Tibial nerve (tissue), 4 donors: ENCODE data around the gene MOB3A. TPM values are rescaled to one million over a fixed set of nuclear protein-coding genes. Genes with fewer than 3 reads are reported as not detected.
"Not testable (repeated sequence)": the region's sequence is repeated elsewhere in the genome, so short reads cannot be mapped to it uniquely, and the experiment has no call there.

ENCODE experiments used
- DNase-seq, 2 donors: peaks; one replicate each; pipeline ENCODE4 v3.0.0-alpha.2; 2019; ENCODE audit warnings: low spot score in 2 of 2
- H3K27ac ChIP-seq, 4 donors: fragments of 200-600 bp; sonication (generic) in 3 of 4; one replicate each; pipeline ENCODE4 v1.5.1; 2017 to 2019; ENCODE audit warnings: mild to moderate bottlenecking in 1 of 4
- H3K27me3 ChIP-seq, 2 donors: fragments of 200-600 bp; sonication (generic) in 1 of 2; one replicate each; pipeline versions ENCODE4 v1.5.1 to v1.6.0; 2017 to 2019
- H3K36me3 ChIP-seq, 3 donors: fragments of 200-600 bp; sonication (generic); one replicate each; pipeline ENCODE4 v1.5.1; 2018 to 2019
- H3K4me1 ChIP-seq, 4 donors: fragments of 200-600 bp; sonication (generic) in 3 of 4; one replicate each; pipeline ENCODE4 v1.5.1; 2017 to 2019
- H3K4me3 ChIP-seq, 4 donors: fragments of 200-600 bp; sonication (generic) in 3 of 4; one replicate each; pipeline ENCODE4 v1.5.1; 2017 to 2019; ENCODE audit warnings: mild to moderate bottlenecking in 1 of 4, moderate library complexity in 1 of 4
- H3K9me3 ChIP-seq, 4 donors: fragments of 200-600 bp; sonication (generic) in 3 of 4; one replicate each; pipeline ENCODE4 v1.5.1; 2017 to 2019
- EP300 ChIP-seq, 2 donors: sonication (generic); formaldehyde crosslinking; IDR thresholded peaks; one replicate each; pipeline ENCODE4 v1.6.1; 2017; ENCODE audit warnings: antibody characterized with exemption in 2 of 2, mild to moderate bottlenecking in 1 of 2
- POLR2A ChIP-seq, 2 donors: fragments of 450-650 bp; IDR thresholded peaks; one replicate each; pipeline ENCODE4 v1.6.1; 2017; ENCODE audit warnings: antibody characterized with exemption in 2 of 2, mild to moderate bottlenecking in 2 of 2, moderate library complexity in 2 of 2
- WGBS, 2 donors: methylation state at CpG; one replicate each; pipeline ENCODE4 v1.1.5; 2018; 5-methylcytosine and 5-hydroxymethylcytosine counted together
- total RNA-seq, 4 donors: library from RNA; depleted of rRNA; stranded (reverse); fragments of >200 nt; gene quantifications; one replicate each; pipeline ENCODE4 v1.1.0, GENCODE V29; 2016
- TF ChIP-seq, protein P1 (sequence below), 5 experiments: fragments of 200-600 bp in 3 of 5; fragments of 450-650 bp in 2 of 5; sonication (generic) in 3 of 5; IDR thresholded peaks; one replicate each; pipeline ENCODE4 v1.5.1; 2016 to 2019; ENCODE audit warnings: antibody characterized with exemption in 5 of 5, mild to moderate bottlenecking in 3 of 5, moderate library complexity in 2 of 5

Gene MOB3A
- total RNA-seq, 4 donors from 2014 or later: 31.7 to 70.8 (median 35.2) TPM

DNA sequence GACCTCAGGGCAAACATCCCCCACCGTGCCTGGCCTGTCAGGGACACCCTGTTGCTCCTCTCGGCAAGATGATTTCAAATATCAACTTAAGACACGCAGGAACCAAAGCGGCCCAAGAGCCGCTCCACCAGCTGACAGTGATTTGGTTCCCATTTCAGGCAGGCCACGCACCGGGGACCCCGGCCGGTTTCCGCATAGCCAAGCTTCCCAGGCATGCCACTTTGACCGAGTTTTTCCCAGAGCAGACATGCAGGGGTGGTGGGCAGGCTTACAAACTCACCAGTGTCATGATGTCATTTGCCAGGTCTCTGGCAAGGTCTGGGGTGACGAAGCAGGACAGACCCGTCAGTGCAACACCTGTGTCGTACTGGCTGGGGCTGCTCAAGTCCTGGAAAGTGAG lies 36.1 kb upstream of the MOB3A start:
- Histone ChIP-seq H3K4me3 (no peak overlapping the region), H3K36me3 (peaks cover 0 to 89% (median 9%) of the 10 kb centered on the region in 3 donors)
- 93 to 94% methylated on average over 13 of the region's 14 CpGs for WGBS, 2 donors

DNA sequence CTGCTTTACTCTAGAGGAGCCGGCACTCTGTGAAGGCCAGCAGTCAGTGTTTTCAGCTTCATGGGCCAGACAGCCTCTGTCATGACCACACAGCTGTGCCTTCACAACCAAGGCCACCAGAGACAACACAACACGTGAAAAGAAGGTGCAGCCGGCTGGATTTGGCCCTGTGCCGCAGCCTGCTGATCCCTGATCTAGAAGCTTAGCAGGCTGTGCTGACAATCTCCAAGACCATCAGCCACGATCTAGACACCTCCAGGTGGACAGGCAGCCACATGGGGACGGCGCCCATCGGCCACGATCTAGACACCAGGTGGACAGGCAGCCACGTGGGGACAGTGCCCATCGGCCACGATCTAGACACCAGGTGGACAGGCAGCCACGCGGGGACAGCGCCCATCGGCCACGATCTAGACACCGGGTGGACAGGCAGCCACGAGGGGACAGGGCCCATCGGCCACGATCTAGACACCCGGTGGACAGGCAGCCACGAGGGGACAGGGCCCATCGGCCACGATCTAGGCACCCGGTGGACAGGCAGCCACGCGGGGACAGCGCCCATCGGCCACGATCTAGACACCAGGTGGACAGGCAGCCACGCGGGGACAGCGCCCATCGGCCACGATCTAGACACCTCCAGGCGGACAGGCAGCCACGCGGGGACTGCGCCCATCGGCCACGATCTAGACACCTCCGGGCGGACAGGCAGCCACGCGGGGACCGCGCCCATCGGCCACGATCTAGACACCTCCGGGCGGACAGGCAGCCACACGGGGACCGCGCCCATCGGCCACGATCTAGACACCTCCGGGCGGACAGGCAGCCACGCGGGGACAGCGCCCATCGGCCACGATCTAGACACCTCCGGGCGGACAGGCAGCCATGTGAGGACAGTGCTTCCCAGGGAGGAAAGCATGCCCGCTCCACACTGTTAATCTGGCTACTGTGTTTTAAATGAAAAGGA lies 35.2 kb upstream of the MOB3A start:
- H3K9me3 ChIP-seq, H3K27me3 ChIP-seq, H3K4me3 ChIP-seq, DNase-seq, H3K27ac ChIP-seq: not testable (repeated sequence)
- WGBS, 2 donors: 93 to 94% methylated on average over 34 to 42 of the region's 67 CpGs
- Histone ChIP-seq H3K4me1 (peaks cover 0 to 21% (median 0%) of the 10 kb centered on the region in 4 donors), H3K36me3 (peaks cover 0 to 89% (median 9%) of the 10 kb centered on the region in 3 donors)

More for the DNA sequence above, 36.1 kb upstream of the MOB3A start:
- no peak for TF ChIP-seq EP300 (IDR thresholded peaks at IDR 0.05)
- H3K9me3 ChIP-seq: no peaks in the 10 kb centered on the region
- H3K27ac ChIP-seq: no peak overlapping the region
- DNase-seq: no peak
- H3K4me1 ChIP-seq: peaks cover 0 to 21% (median 0%) of the 10 kb centered on the region in 4 donors
- H3K27me3 ChIP-seq: no peaks in the 10 kb centered on the region

DNA sequence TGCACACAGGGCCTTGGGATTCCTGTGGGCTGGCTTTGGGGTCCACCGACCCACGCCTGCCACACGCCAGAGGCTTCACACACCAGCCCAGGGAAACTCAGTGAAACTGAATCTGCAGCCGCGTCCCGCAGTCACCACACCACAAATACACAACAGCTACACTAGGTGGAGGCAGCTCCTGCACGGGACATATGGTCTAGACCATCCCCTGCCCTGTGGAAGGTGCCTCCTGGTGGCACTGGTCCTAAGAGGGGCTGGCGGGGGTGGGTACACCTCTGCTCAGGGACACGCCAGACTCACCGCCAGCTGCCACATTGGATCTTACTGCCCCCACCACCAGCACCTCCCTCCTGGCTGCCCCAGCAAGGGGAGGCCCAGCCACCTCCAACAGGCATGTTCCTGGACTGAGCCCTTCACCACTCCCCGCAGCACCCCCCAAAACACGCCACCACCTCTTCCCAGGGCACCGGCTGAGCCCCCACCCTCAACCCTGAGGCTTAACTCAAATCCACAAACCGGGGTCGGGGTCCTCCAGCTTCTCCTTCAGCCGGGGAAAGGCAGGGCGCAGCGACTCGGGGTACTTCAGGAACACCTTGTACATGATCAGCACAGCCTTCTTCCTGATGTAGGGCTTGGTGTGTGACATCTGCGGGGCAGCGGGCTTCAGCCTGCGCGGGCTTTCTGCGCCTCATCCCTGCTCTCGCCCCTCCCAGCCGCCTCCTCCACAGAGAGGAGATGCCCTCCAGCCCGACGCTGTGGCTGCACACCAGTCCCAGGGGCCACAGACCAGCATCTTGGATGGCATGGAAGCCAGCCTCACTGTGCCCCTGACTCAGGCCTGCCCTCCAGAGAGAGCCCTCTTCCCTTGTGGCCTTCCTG lies 34.0 kb upstream of the MOB3A start:
- Histone ChIP-seq H3K4me3 (no peak overlapping the region), H3K36me3 (peaks cover 0 to 89% (median 12%) of the 10 kb centered on the region in 3 donors)

DNA sequence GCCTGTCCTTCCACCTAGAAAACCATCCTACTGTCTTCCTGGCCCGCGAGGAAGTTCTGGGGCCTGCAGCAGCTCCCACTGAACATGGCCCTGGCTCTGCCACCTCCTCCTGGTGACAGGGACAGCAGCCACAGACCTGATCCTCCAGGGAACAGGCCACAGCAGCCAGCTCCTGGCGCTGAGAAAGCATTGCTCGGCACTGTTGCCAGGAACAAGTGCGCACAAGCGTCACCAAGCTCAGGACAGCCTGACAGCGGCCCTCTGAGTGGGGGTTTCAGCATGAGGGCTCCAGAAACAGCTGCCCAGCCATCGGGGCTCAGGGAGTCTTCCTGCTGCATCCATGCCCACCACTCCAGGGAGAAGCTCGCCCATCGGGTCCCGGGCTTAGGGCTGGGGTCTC lies 33.4 kb upstream of the MOB3A start:
- H3K9me3 ChIP-seq: no peaks in the 10 kb centered on the region
- H3K4me3 ChIP-seq: no peak overlapping the region
- H3K36me3 ChIP-seq: peaks cover 0 to 89% (median 12%) of the 10 kb centered on the region in 3 donors
- no peak for DNase-seq
- H3K27ac ChIP-seq: no peak overlapping the region
- no peak for TF ChIP-seq POLR2A (IDR thresholded peaks at IDR 0.05)
- no peak for TF ChIP-seq EP300 (IDR thresholded peaks at IDR 0.05)
- TF ChIP-seq, protein P1, sequence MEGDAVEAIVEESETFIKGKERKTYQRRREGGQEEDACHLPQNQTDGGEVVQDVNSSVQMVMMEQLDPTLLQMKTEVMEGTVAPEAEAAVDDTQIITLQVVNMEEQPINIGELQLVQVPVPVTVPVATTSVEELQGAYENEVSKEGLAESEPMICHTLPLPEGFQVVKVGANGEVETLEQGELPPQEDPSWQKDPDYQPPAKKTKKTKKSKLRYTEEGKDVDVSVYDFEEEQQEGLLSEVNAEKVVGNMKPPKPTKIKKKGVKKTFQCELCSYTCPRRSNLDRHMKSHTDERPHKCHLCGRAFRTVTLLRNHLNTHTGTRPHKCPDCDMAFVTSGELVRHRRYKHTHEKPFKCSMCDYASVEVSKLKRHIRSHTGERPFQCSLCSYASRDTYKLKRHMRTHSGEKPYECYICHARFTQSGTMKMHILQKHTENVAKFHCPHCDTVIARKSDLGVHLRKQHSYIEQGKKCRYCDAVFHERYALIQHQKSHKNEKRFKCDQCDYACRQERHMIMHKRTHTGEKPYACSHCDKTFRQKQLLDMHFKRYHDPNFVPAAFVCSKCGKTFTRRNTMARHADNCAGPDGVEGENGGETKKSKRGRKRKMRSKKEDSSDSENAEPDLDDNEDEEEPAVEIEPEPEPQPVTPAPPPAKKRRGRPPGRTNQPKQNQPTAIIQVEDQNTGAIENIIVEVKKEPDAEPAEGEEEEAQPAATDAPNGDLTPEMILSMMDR (IDR thresholded peaks at IDR 0.05): no peak
- 92 to 93% methylated on average over 8 to 11 of the region's 11 CpGs for WGBS, 2 donors
- no peaks in the 10 kb centered on the region for H3K27me3 ChIP-seq
- H3K4me1 ChIP-seq: peaks cover 0 to 14% (median 0%) of the 10 kb centered on the region in 4 donors

More for the DNA sequence above, 34.0 kb upstream of the MOB3A start:
- WGBS, 2 donors: 94 to 96% methylated on average over 20 to 27 of the region's 28 CpGs
- Histone ChIP-seq H3K27me3 (no peaks in the 10 kb centered on the region), H3K4me1 (peaks cover 0 to 14% (median 0%) of the 10 kb centered on the region in 4 donors), H3K9me3 (no peaks in the 10 kb centered on the region), H3K27ac (no peak overlapping the region)
- TF ChIP-seq EP300 (IDR thresholded peaks at IDR 0.05): no peak
- TF ChIP-seq POLR2A (IDR thresholded peaks at IDR 0.05): no peak
- TF ChIP-seq, protein P1 (IDR thresholded peaks at IDR 0.05): no peak
- DNase-seq: no peak

DNA sequence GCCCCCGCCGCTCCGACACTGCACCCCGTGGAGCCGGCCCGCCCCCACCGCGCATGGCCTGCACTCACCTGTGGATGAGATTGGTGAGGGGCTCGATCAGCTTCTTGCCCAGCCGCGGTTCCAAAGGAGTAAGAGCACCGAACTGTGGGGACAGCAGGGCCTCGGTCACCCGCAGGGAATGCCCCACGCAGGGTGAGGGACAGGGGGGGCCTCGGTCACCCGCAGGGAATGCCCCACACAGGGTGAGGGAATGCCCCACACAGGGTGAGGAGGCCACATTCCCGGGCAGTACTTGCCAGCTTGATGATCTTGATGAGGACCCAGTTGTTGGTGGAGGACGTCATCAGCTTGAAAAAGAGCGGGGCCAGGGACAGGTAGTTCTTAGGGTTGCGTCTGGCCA lies 32.9 kb upstream of the MOB3A start:
- Histone ChIP-seq H3K27ac (no peak overlapping the region), H3K36me3 (peaks cover 0 to 89% (median 12%) of the 10 kb centered on the region in 3 donors), H3K4me3 (no peak overlapping the region), H3K4me1 (peaks cover 0 to 14% (median 0%) of the 10 kb centered on the region in 4 donors), H3K9me3 (no peaks in the 10 kb centered on the region), H3K27me3 (no peaks in the 10 kb centered on the region)
- no peak for DNase-seq
- TF ChIP-seq, protein P1 (IDR thresholded peaks at IDR 0.05): no peak
- TF ChIP-seq POLR2A (IDR thresholded peaks at IDR 0.05) (no peak), EP300 (IDR thresholded peaks at IDR 0.05) (no peak)
- 88 to 90% methylated on average over 6 to 9 of the region's 21 CpGs for WGBS, 2 donors

DNA sequence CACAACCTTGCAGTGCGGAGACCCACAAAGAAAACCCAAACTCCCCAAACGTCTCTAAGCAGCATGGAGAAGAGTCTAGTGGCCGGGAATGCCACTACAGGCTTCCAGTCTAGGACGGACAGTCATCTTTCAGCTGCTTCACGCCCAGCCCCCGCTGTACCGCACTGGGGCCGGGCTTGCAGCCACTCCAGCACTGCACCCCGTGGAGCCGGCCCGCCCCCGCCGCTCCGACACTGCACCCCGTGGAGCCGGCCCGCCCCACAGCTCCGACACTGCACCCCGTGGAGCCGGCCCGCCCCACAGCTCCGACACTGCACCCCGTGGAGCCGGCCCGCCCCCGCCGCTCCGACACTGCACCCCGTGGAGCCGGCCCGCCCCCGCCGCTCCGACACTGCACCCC lies 32.1 kb upstream of the MOB3A start:
- 75 to 87% methylated on average over 3 to 18 of the region's 34 CpGs for WGBS, 2 donors
- H3K4me3 ChIP-seq, H3K9me3 ChIP-seq, H3K27me3 ChIP-seq, H3K27ac ChIP-seq, DNase-seq: not testable (repeated sequence)
- peaks cover 0 to 11% (median 0%) of the 10 kb centered on the region in 4 donors for H3K4me1 ChIP-seq
- H3K36me3 ChIP-seq: peaks cover 0 to 89% (median 15%) of the 10 kb centered on the region in 3 donors
